Fibroblast of lung (primary cell): ENCODE measurements around the gene ZNF711. TPM values are rescaled to one million over a fixed set of nuclear protein-coding genes. Genes with fewer than 3 reads are reported as not detected.
"Not testable (repeated sequence)": the region's sequence is repeated elsewhere in the genome, so short reads cannot be mapped to it uniquely, and the experiment has no call there.

ENCODE experiments used
- DNase-seq, 2 donors: peaks; one replicate each; pipeline versions ENCODE4 v3.0.0 to v3.0.0-alpha.2; 2010; ENCODE audit warnings: low read depth in 2 of 2
- H2AFZ ChIP-seq: 2 replicates; pipeline ENCODE4 v1.5.1; 2012; ENCODE audit warnings: low read length, control low read depth, inconsistent platforms
- H3K27ac ChIP-seq: 2 replicates; pipeline ENCODE4 v1.5.1; 2011; ENCODE audit warnings: low read length, control low read depth; ENCODE audit not compliant: insufficient read depth
- H3K27me3 ChIP-seq: 2 replicates; pipeline ENCODE4 v1.5.1; 2011; ENCODE audit warnings: mild to moderate bottlenecking, low read length; ENCODE audit not compliant: control insufficient read depth, insufficient read depth
- H3K36me3 ChIP-seq: 2 replicates; pipeline ENCODE4 v1.5.1; 2011; ENCODE audit warnings: low read length; ENCODE audit not compliant: control insufficient read depth, insufficient read depth
- H3K4me1 ChIP-seq: 2 replicates; pipeline ENCODE4 v1.5.1; 2011; ENCODE audit warnings: low read length; ENCODE audit not compliant: control insufficient read depth, insufficient read depth; ENCODE audit errors: extremely low read depth
- H3K4me2 ChIP-seq: 2 replicates; pipeline ENCODE4 v1.5.1; 2011; ENCODE audit warnings: low read length, control low read depth; ENCODE audit not compliant: insufficient read depth; ENCODE audit errors: extremely low read depth
- H3K4me3 ChIP-seq, 4 experiments: fragments of 200-600 bp in 1 of 4; sonication (generic) in 1 of 4; replicated peaks in 1 of 4; 2 replicates each; pipeline ENCODE4 v1.5.1; 2011 to 2016; ENCODE audit warnings: low read length in 4 of 4, low read depth in 3 of 4, mild to moderate bottlenecking in 3 of 4, control low read depth in 2 of 4, inconsistent platforms in 1 of 4, mixed read lengths in 1 of 4; ENCODE audit not compliant: insufficient read depth in 1 of 4; ENCODE audit errors: control extremely low read depth in 1 of 4
- H3K79me2 ChIP-seq: 2 replicates; pipeline ENCODE4 v1.5.1; 2012; ENCODE audit warnings: mild to moderate bottlenecking, low read length, inconsistent platforms; ENCODE audit not compliant: control insufficient read depth, insufficient read depth
- H3K9ac ChIP-seq: 2 replicates; pipeline ENCODE4 v1.5.1; 2011; ENCODE audit warnings: mild to moderate bottlenecking, low read length, control low read depth; ENCODE audit not compliant: insufficient read depth
- H3K9me3 ChIP-seq: 2 replicates; pipeline ENCODE4 v1.5.1; 2012; ENCODE audit warnings: low read depth, low read length; ENCODE audit not compliant: control insufficient read depth, insufficient read depth
- H4K20me1 ChIP-seq: 2 replicates; pipeline ENCODE4 v1.5.1; 2011; ENCODE audit warnings: low read length; ENCODE audit not compliant: control insufficient read depth, insufficient read depth; ENCODE audit errors: extremely low read depth
- EZH2 ChIP-seq: IDR thresholded peaks from 2 replicates; pipeline ENCODE4 v1.5.1; 2012; ENCODE audit warnings: low read length, control low read depth, mild to moderate bottlenecking; ENCODE audit errors: missing control alignments
- polyA plus RNA-seq, 2 donors: library from polyadenylated mRNA; depleted of rRNA in 1 of 2; stranded (reverse) in 1 of 2; unstranded in 1 of 2; fragments of >200 nt; gene quantifications; 2 replicates each; pipeline ENCODE4 v1.2.1, GENCODE V29; 2011 to 2012; ENCODE audit warnings: missing spikeins in 1 of 2
- total RNA-seq: library from RNA; depleted of rRNA; stranded (reverse); fragments of >200 nt; gene quantifications from 2 replicates; pipeline ENCODE4 v1.2.1, GENCODE V29; 2014
- TF ChIP-seq, protein P1 (sequence below), 2 donors: IDR thresholded peaks in 1 of 2; conservative IDR thresholded peaks in 1 of 2; 1 replicate in 1 of 2; 2 replicates in 1 of 2; pipeline ENCODE4 v1.5.1; 2011 to 2012; ENCODE audit warnings: low read length in 2 of 2, control low read depth in 1 of 2, inconsistent platforms in 1 of 2, low read depth in 1 of 2, mild to moderate bottlenecking in 1 of 2

The ZNF711 gene
- total and polyA plus RNA-seq, 2 donors (not counting 1 experiment from before 2014, with no cell fraction given): 0.42 to 0.50 TPM

DNA sequence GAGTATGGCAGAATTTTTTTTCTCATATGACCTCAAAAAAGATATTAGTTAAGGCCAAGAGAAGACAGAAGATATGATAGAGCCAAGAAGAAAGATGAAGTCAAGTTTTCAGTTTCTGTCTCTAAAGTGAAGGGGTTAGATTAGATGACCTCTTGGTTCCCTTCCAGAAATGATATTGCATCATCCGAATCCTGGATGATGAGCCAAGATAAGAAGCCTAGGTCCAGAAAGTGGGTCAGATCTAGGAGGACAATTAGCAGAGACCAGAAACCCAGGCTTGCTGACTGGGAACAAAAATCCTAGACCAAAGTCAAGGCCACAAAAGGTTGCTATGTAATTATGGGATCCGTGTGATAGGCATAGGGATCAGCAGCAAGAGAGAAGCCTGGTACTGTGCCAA lies 20.4 kb upstream of the ZNF711 start:
- DNase-seq: no peak

DNA sequence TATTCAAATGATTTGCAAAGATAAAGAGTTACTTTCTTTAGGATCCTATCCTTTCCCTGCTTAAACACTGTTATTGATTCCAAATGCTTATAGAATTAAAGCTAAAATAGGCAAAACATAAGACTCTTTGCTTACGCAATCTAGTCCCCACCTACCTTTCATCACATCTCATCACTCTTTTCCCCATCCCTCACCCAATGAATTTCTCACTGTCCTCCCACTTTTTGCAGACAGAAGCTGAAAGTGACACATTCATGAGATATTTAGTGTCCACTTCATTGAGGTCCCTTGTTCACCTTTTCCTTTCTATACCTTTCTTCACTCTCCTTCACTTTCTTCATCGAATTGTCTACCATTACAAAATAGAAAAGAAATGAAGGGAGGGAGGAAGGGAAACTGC lies 636 bp upstream of the ZNF711 start:
- no peak overlapping the region for H3K4me2 ChIP-seq
- TF ChIP-seq, protein P1, sequence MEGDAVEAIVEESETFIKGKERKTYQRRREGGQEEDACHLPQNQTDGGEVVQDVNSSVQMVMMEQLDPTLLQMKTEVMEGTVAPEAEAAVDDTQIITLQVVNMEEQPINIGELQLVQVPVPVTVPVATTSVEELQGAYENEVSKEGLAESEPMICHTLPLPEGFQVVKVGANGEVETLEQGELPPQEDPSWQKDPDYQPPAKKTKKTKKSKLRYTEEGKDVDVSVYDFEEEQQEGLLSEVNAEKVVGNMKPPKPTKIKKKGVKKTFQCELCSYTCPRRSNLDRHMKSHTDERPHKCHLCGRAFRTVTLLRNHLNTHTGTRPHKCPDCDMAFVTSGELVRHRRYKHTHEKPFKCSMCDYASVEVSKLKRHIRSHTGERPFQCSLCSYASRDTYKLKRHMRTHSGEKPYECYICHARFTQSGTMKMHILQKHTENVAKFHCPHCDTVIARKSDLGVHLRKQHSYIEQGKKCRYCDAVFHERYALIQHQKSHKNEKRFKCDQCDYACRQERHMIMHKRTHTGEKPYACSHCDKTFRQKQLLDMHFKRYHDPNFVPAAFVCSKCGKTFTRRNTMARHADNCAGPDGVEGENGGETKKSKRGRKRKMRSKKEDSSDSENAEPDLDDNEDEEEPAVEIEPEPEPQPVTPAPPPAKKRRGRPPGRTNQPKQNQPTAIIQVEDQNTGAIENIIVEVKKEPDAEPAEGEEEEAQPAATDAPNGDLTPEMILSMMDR (conservative IDR thresholded peaks at IDR 0.05 in 1 of 2, IDR thresholded peaks at IDR 0.05 in 1 of 2; ENCODE audit: low read depth in 1 of 2, low read length in 2 of 2): no peak
- TF ChIP-seq EZH2: no peak
- no peaks in the 10 kb centered on the region for H3K27me3 ChIP-seq
- H3K9ac ChIP-seq: no peak overlapping the region
- H2AFZ ChIP-seq: no peak overlapping the region
- H3K4me1 ChIP-seq: no peaks in the 10 kb centered on the region
- no peaks in the 10 kb centered on the region for H4K20me1 ChIP-seq
- H3K9me3 ChIP-seq: no peaks in the 10 kb centered on the region
- H3K4me3 ChIP-seq: peak overlapping the region in 1 of 4 experiments; percentile 37
- no peaks in the 10 kb centered on the region for H3K36me3 ChIP-seq
- no peak overlapping the region for H3K27ac ChIP-seq
- H3K79me2 ChIP-seq: no peaks in the 10 kb centered on the region
- DNase-seq: peak; percentile 0 to 1

More for the DNA sequence above, 20.4 kb upstream of the ZNF711 start:
- no peak overlapping the region for H3K4me3 ChIP-seq
- H3K9ac ChIP-seq: no peak overlapping the region
- TF ChIP-seq, protein P1 (conservative IDR thresholded peaks at IDR 0.05 in 1 of 2, IDR thresholded peaks at IDR 0.05 in 1 of 2; ENCODE audit: low read depth in 1 of 2, low read length in 2 of 2): no peak
- TF ChIP-seq EZH2: no peak
- H4K20me1 ChIP-seq: no peaks in the 10 kb centered on the region
- H2AFZ ChIP-seq: no peak overlapping the region
- no peak overlapping the region for H3K4me2 ChIP-seq
- H3K36me3 ChIP-seq: no peaks in the 10 kb centered on the region
- H3K79me2 ChIP-seq: no peaks in the 10 kb centered on the region
- H3K9me3 ChIP-seq: no peaks in the 10 kb centered on the region
- no peak overlapping the region for H3K27ac ChIP-seq
- H3K4me1 ChIP-seq: no peaks in the 10 kb centered on the region
- no peaks in the 10 kb centered on the region for H3K27me3 ChIP-seq

DNA sequence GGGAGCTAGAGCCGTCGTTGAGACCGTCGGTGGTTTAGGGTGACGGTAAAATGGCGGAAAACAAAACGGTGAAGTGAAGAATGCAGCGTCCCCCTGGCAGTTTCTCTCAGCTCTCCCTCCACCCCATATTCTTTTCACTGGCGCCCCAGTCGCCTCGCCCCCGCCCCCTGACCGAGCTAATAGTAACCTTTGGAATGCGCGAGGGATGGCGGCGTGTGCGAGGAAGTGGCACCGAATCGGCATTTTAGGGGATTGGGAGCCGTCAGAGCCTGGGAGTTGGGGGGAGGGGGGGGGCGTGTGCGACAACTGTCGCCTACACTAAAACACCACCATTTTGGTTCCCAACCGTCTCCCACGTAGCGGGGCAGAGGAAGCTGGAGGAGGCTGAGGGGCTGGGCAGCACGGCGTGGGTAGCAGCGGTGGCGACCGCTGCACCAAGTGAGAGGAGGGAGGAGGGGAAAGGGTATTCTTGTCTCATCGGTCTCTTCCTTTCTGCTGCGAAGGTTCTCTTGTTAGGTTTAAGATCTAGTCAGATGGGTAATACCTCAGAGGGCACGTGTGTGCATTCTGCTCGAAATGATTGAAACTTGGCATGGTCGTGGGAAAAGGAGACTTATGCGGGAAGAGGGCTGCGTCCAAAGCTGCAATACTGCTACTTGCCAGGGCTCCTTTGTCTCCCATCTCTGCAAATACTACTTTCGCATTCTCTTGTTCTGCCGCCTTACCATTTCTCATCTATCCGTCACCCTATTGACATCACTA lies 840 bp downstream of the ZNF711 start:
- Histone ChIP-seq H3K4me2 (peak overlapping the region; percentile 75), H3K27me3 (no peaks in the 10 kb centered on the region), H2AFZ (peak overlapping the region; percentile 81), H3K79me2 (no peaks in the 10 kb centered on the region), H3K4me1 (no peaks in the 10 kb centered on the region), H3K36me3 (no peaks in the 10 kb centered on the region), H4K20me1 (no peaks in the 10 kb centered on the region), H3K9ac (no peak overlapping the region), H3K27ac (no peak overlapping the region), H3K9me3 (no peaks in the 10 kb centered on the region), H3K4me3 (peak overlapping the region; percentile 30 to 64 (median 54))
- peak; percentile 23 to 41 for DNase-seq
- no peak for TF ChIP-seq EZH2
- TF ChIP-seq, protein P1 (conservative IDR thresholded peaks at IDR 0.05 in 1 of 2, IDR thresholded peaks at IDR 0.05 in 1 of 2; ENCODE audit: low read depth in 1 of 2, low read length in 2 of 2): no peak

DNA sequence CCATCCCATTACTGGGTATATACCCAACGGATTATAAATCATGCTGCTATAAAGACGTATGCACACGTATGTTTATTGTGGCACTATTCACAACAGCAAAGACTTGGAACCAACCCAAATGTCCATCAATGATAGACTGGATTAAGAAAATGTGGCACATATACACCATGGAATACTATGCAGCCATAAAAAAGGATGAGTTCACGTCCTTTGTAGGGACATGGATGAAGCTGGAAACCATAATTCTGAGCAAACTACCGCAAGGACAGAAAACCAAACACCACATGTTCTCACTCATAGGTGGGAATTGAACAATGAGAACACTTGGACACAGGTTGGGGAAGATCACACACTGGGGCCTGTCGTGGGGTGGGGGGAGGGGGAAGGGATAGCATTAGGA lies 41.5 kb downstream of the ZNF711 start:
- H3K4me3 ChIP-seq, H3K79me2 ChIP-seq, DNase-seq, H2AFZ ChIP-seq, H3K27ac ChIP-seq, H3K4me1 ChIP-seq, H3K9me3 ChIP-seq, H4K20me1 ChIP-seq, H3K4me2 ChIP-seq, H3K9ac ChIP-seq, H3K27me3 ChIP-seq, H3K36me3 ChIP-seq: not testable (repeated sequence)
